OCI-M1 (cell line): Measurements from ENCODE around the gene OR5P2.
A peak's percentile ranks its signal among the peaks of the same experiment; 100 is the strongest.
"Not testable (repeated sequence)": the region's sequence is repeated elsewhere in the genome, so short reads cannot be mapped to it uniquely, and the experiment has no call there.

Source experiments
- DNase-seq: peaks from one replicate; lab custom pipeline; 2025; lab: John Stamatoyannopoulos, UW

Gene OR5P2

GRCh38 chr11:7796842-7797241 is at the start of gene OR5P2:
OR5P2 (minus strand) TSS chr11:7796942; CDS start chr11:7796942, 0 bp downstream.
- no peak for DNase-seq

- DNase-seq: no peak
Measured at GRCh38 chr11:7846003-7846402, 49.3 kb upstream of the OR5P2 start.

- no peak for DNase-seq
Measured at GRCh38 chr11:7844986-7845385, 48.2 kb upstream of the OR5P2 start.

- DNase-seq: no peak
Measured at GRCh38 chr11:7844521-7844920, 47.8 kb upstream of the OR5P2 start.

GRCh38 chr11:7840578-7840977 is 43.8 kb upstream of the OR5P2 start:
- DNase-seq: no peak

GRCh38 chr11:7833527-7833926 is 36.8 kb upstream of the OR5P2 start:
- no peak for DNase-seq

- no peak for DNase-seq
Measured at GRCh38 chr11:7830740-7831139, 34.0 kb upstream of the OR5P2 start, which contains the start of gene OR5P3. OR5P3 (minus strand) TSS chr11:7830840.

GRCh38 chr11:7826324-7826723 is 29.6 kb upstream of the OR5P2 start:
- no peak for DNase-seq

- not testable (repeated sequence) for DNase-seq
Measured at GRCh38 chr11:7820417-7820816, 23.7 kb upstream of the OR5P2 start.

GRCh38 chr11:7814897-7815296 is 18.2 kb upstream of the OR5P2 start:
- DNase-seq: not testable (repeated sequence)

- DNase-seq: not testable (repeated sequence)
Measured at GRCh38 chr11:7810301-7810700, 13.6 kb upstream of the OR5P2 start.

GRCh38 chr11:7793233-7793632 is 3.5 kb downstream of the OR5P2 start:
- DNase-seq: no peak

- DNase-seq: peak; percentile 15
Measured at GRCh38 chr11:7787239-7787638, 9.5 kb downstream of the OR5P2 start.

GRCh38 chr11:7775689-7776088 is 21.1 kb downstream of the OR5P2 start:
- DNase-seq: no peak

GRCh38 chr11:7764301-7764700 is 32.4 kb downstream of the OR5P2 start:
- not testable (repeated sequence) for DNase-seq

GRCh38 chr11:7759010-7759409 is 37.7 kb downstream of the OR5P2 start:
- DNase-seq: peak; percentile 36

GRCh38 chr11:7749456-7749855 is 47.3 kb downstream of the OR5P2 start:
- peak; percentile 40 for DNase-seq
